HG03097 (cell line): ENCODE measurements around the gene DIP2C.
"Not testable (repeated sequence)": the region's sequence is repeated elsewhere in the genome, so short reads cannot be mapped to it uniquely, and the experiment has no call there.

Experiments
- ATAC-seq: cut with Tn5 transposase; IDR thresholded peaks from one replicate; pipeline ENCODE4 v1.9.1; 2021; ENCODE audit not compliant: unreplicated experiment, low FRiP score

DIP2C gene

GRCh38 chr10:490256-490655, 199.2 kb downstream of the DIP2C start:
- ATAC-seq, result no peak

GRCh38 chr10:489330-489729, 200.1 kb downstream of the DIP2C start:
- no peak for ATAC-seq

- no peak for ATAC-seq
Observed at GRCh38 chr10:488933-489215, 200.6 kb downstream of the DIP2C start.

GRCh38 chr10:488081-488932, 201.2 kb downstream of the DIP2C start:
- no peak for ATAC-seq

GRCh38 chr10:486666-487322, 202.7 kb downstream of the DIP2C start:
- no peak for ATAC-seq

GRCh38 chr10:486206-486605, 203.3 kb downstream of the DIP2C start:
- no peak for ATAC-seq

- no peak for ATAC-seq
Observed at GRCh38 chr10:485776-486175, 203.7 kb downstream of the DIP2C start.

GRCh38 chr10:484925-485661, 204.4 kb downstream of the DIP2C start:
- no peak for ATAC-seq

- ATAC-seq, result no peak
Observed at GRCh38 chr10:484441-484924, 205.0 kb downstream of the DIP2C start.

GRCh38 chr10:483261-483660, 206.2 kb downstream of the DIP2C start:
- no peak for ATAC-seq

GRCh38 chr10:482848-483247, 206.6 kb downstream of the DIP2C start:
- no peak for ATAC-seq

- no peak for ATAC-seq
Observed at GRCh38 chr10:482051-482501, 207.4 kb downstream of the DIP2C start.

GRCh38 chr10:481628-482027, 207.8 kb downstream of the DIP2C start:
- ATAC-seq, result no peak

- no peak for ATAC-seq
Observed at GRCh38 chr10:480928-481552, 208.4 kb downstream of the DIP2C start.

- no peak for ATAC-seq
Observed at GRCh38 chr10:480498-480927, 209.0 kb downstream of the DIP2C start.

GRCh38 chr10:479706-480497, 209.6 kb downstream of the DIP2C start:
- ATAC-seq, result not testable (repeated sequence)

- ATAC-seq, result no peak
Observed at GRCh38 chr10:478471-479245, 210.8 kb downstream of the DIP2C start.

- ATAC-seq, result no peak
Observed at GRCh38 chr10:477620-478019, 211.8 kb downstream of the DIP2C start.

- no peak for ATAC-seq
Observed at GRCh38 chr10:476455-476780, 213.1 kb downstream of the DIP2C start.
